ENCODE measurements around the gene FAM13B.

DNA sequence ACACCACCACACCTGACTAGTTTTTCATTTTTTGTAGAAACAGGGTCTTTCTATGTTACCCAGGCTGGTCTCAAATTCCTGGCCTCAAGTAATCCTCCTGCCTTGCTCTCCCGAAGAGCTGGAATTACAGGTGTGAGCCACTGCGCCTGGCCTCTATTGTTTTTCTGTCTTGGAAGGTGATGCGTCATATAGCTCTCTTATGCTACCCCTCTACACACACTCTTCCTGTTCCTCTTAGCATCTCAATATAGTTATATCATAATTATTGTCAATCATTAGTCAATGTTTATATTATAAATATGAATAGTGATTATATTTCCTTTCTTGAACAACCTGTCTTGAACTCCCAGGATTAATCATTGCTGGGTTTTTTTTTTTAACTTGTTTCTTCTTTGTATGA is 136.3 kb downstream of the FAM13B start:
- TF ChIP-seq POLR2A (IDR thresholded peaks at IDR 0.05; ENCODE audit: low read depth, low read length) (no peak), POLR2AphosphoS5 (IDR thresholded peaks at IDR 0.05; ENCODE audit: low read depth, low read length) (no peak), TAF1 (IDR thresholded peaks at IDR 0.05; ENCODE audit: borderline replicate concordance, low read depth, low read length) (no peak)
